SK-N-MC (cell line): Measurements from ENCODE around the gene PRG3.

Experiments used
- EZH2 ChIP-seq: fragments of 200-600 bp; sonication (generic); IDR thresholded peaks from one replicate; pipeline ENCODE4 v1.6.1; 2017; ENCODE audit warnings: antibody characterized with exemption
- POLR2AphosphoS5 ChIP-seq: IDR thresholded peaks from 2 replicates; pipeline ENCODE4 v1.6.1; 2012; ENCODE audit warnings: mild to moderate bottlenecking, low read depth, low read length, borderline replicate concordance

- TF ChIP-seq POLR2AphosphoS5 (no peak), EZH2 (no peak)
Observed at GRCh38 chr11:57330029-57330428, 50.9 kb downstream of the PRG3 start.
